GM19043 (cell line): ENCODE data around the gene WNT10A.

Experiments
- ATAC-seq: cut with Tn5 transposase; IDR thresholded peaks from one replicate; pipeline ENCODE4 v1.9.1; 2021; ENCODE audit warnings: low read depth; ENCODE audit not compliant: unreplicated experiment

The WNT10A gene

GRCh38 chr2:218856896-218857243 lies 23.8 kb upstream of the WNT10A start:
- ATAC-seq: no peak

GRCh38 chr2:218857371-218858137 lies 23.1 kb upstream of the WNT10A start:
- ATAC-seq: no peak

GRCh38 chr2:218858138-218858445 lies 22.6 kb upstream of the WNT10A start:
- no peak for ATAC-seq

- no peak for ATAC-seq
These were observed 21.7 kb upstream of the WNT10A start for GRCh38 chr2:218858671-218859555.

DNA sequence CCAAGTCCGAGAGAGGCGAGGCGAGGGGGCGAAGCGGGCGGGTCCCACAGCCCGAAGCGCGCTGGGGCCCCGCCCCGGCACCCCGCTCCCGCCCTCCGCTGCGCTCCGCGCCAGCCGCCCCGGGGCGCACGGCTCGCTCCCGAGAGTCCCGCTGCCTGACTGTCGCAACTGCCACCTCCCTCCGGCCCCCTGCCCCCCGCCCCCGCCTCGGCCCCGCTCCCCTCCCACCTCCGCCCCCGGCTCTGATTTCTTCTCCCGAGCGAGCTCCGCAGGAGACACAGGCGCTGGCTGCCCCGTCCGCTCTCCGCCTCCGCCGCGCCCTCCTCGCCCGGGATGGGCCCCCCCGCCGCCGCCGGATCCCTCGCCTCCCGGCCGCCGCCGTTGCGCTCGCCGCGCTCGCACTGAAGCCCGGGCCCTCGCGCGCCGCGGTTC lies 21.1 kb upstream of the WNT10A start, which contains the start of gene WNT6:
Gene WNT6 (plus strand): TSS at position 250 of the 432 bp plus-strand sequence. CDS start 233 bp downstream, outside the sequence.
- ATAC-seq: no peak

DNA sequence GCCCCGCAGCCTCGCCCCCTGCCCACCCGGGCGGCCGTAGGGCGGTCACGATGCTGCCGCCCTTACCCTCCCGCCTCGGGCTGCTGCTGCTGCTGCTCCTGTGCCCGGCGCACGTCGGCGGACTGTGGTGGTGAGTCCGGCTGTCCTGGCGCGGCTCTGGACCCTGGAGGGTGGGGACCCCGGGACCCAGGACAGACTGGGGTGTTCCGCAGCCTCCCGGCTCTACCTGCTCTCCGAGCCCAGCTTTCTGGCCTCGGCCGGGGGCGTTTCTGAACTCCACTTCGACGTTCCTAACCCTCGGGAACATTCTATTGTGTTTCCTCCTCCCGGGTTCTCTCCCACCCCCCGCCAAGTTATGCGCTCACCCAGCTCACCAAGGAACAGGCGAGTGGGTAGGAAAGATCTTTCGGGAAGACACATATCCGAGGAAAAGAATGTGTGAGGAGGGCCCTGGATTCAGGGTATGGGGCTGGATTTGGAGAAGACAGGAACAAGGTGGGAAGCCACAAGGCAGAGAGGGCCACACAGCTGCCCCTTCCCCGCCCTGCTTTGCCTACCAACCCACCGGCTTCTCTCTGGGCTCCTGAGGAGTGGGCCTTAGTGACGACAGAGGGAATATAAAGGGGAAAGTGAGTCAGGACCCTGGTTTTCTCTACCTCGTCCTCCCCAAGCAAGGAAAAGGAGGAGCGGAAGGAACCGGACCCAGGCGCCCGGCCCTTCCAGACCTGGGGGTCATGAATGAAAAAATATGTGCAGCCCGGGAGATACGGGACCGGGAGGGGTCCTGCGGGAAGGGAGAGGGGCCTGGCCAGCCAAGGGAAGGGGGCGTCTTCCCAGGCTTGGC lies 20.4 kb upstream of the WNT10A start:
- ATAC-seq: no peak

GRCh38 chr2:218860950-218861381 lies 19.7 kb upstream of the WNT10A start:
- ATAC-seq: no peak

GRCh38 chr2:218861645-218862318 lies 18.9 kb upstream of the WNT10A start:
- ATAC-seq: no peak

- no peak for ATAC-seq
These were observed 17.6 kb upstream of the WNT10A start for GRCh38 chr2:218863021-218863520.

- no peak for ATAC-seq
These were observed 15.3 kb upstream of the WNT10A start for GRCh38 chr2:218865396-218865795.

- ATAC-seq: no peak
These were observed 14.7 kb upstream of the WNT10A start for GRCh38 chr2:218865999-218866398.

- ATAC-seq: no peak
These were observed 12.8 kb upstream of the WNT10A start for GRCh38 chr2:218867900-218868299.

DNA sequence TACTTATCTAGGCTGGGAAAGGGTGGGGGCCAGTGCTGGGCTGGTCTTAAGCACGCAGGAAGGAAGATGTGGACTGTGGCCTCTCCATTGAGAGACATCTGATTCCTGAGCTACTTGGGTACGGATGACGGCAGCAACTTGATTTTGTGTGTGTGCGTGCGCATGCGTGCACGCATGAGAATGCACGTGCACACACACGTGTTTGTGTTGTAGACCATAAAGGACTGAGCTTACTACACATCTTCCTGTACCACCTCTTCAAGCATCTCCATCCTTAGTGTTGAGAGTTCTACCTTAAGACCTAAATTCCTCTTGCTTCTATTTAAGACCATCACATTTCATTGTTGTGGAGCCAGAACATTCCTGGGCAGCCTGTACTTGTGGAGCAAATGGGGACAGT lies 11.6 kb upstream of the WNT10A start:
- no peak for ATAC-seq

DNA sequence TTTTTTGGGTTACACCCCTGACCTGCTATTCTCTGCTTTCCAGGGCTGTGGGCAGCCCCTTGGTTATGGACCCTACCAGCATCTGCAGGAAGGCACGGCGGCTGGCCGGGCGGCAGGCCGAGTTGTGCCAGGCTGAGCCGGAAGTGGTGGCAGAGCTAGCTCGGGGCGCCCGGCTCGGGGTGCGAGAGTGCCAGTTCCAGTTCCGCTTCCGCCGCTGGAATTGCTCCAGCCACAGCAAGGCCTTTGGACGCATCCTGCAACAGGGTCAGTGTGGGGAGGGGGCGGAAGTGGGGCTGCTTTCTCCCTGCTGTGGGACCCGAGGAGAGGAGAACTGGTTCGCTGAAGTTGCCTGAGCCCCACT lies 9.7 kb upstream of the WNT10A start:
- ATAC-seq: no peak

- no peak for ATAC-seq
These were observed 9.0 kb upstream of the WNT10A start for GRCh38 chr2:218871345-218872302.

DNA sequence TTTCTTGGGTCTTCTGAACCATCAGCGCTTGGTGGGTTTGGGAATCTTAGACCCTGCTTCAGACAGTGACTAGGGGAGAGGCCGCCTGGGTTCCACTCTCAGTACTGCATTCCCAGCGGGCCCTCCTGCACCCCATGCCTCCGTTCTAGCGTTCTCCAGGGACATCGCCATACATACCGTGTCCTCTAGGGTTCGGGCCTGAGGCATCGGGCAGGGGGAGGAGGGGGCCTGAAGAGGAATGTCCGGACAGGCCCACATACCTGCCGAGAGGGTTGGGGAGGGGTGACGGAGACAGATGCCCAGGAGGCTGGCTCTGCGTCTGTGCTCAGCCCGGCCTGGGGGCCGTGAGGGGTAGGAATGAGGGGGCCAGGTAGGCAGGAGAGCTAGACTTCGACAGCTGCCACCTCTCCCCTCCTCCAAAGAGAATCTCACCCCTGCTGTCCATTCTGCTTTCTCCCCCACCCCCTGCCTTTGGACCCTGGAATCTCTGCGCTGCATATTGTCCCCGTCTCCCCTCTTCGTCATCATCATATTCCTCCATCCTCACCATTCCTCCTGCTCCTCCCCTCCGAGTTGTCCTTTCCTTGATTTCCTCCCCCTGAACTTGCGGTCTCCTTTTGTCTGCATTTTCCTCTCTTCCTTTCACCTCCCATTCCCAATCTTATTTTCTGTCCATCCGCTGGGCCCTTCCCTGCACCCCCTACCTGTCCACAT lies 7.8 kb upstream of the WNT10A start:
- ATAC-seq: no peak

- ATAC-seq: no peak
These were observed 7.1 kb upstream of the WNT10A start for GRCh38 chr2:218873359-218874194.
